DMS153 (cell line): Measurements from ENCODE around the gene CYFIP1.

Source experiments
- DNase-seq: peaks from one replicate; lab custom pipeline; 2025; lab: John Stamatoyannopoulos, UW

CYFIP1 gene

DNA sequence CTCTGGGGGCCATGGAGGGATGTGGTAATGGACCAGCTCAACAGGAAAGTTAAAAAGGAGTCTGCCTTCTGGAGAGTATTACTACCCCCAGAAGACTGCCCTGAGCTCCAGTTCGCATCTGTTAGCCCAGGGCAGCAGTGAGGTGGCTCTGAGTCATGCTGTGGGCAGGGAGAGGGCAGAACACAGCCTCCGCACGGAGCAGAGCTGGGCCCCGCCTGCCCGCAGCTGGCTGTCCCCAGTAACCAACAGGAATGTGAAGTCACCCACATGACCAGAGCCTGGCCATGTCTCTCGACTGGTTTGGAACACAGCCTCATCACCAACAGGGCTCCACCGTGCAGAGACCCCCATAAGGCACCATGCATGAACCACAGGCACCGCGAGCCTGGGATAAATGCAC, 62.1 kb downstream of the CYFIP1 start:
- DNase-seq = no peak

DNA sequence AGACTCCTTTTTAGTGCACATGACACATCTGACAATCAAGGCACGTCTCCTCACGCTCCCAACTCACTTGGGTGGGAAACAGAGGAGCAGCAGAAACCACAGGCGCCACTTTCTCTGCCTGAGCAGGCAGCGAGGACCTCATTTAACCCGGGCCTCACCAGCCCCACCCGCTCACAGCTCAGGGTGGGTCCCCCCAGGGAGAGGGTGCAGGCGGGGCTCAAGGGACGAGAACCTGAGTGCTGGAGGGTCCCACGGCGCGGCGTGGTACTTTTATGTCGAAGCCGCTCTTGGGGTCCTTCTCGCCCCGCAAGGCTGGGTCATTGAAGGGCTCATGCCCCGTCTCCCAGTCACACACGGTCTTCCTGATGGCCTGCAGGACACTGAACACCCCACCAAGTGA, 62.6 kb downstream of the CYFIP1 start:
- no peak for DNase-seq

DNA sequence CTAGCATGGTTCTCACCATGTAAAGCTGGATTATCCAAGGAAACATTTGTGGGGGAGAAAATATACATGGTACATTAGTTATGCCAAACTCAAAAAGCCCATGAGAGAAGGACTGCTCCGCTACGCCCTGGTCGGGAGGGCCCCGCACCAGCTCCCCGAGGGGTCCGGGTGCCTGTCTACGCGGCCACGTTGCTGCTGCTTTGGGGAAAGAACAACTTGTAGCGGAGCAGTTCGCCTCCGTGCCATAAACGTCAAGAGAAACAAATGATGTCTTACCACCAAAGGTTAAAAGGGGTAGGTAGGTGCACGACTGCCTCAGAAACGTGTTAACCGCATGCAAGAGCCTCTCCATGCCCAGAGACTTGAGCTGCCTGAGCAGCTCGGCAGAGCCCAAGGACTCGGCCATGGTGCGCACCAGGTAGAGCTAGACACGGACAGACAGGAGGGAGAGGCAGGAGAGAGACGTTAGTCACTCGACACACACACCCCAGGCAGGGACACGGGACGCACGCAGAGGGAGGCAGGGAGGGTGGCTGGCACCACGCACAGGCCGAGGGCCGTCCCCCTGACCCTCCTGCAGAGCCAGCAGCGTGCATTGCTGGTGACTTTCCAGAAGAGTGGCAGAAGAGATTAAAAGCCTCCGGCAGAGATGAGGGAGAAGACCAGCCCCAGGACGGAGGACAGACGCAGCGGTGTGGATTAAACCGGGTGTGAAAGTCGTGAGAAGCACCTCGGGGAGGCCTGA, 63.4 kb downstream of the CYFIP1 start:
- no peak for DNase-seq

DNA sequence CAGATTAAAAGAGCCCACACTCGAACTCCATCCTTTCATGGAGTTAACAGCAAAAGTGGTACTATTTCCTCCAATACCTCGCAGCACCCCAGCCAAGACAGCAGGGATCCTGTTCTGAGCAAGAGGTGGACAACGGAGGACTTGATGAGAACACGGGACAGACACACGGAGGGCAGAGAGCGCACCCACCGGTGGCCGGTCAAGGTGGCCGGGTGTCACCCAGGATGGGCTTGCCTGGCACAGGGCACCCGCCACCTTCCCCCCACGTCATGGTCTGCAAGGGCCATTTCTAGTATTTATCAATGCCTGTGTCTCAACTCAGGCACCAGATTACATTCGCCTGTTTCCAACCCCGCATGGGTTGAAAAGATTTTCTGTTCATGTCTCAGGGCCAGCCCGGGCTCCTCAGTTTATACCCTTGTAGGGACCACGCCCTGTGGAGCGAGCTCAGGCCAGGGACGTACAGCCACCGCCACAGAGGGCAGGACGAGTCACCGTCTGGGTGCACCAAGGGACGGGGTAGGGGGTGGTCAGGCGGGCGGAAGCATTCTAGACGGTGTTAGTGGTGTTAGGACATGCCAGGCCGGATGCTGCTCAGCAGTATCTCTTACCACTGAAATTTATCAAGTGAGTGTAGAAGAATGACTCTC, 64.2 kb downstream of the CYFIP1 start:
- no peak for DNase-seq

DNA sequence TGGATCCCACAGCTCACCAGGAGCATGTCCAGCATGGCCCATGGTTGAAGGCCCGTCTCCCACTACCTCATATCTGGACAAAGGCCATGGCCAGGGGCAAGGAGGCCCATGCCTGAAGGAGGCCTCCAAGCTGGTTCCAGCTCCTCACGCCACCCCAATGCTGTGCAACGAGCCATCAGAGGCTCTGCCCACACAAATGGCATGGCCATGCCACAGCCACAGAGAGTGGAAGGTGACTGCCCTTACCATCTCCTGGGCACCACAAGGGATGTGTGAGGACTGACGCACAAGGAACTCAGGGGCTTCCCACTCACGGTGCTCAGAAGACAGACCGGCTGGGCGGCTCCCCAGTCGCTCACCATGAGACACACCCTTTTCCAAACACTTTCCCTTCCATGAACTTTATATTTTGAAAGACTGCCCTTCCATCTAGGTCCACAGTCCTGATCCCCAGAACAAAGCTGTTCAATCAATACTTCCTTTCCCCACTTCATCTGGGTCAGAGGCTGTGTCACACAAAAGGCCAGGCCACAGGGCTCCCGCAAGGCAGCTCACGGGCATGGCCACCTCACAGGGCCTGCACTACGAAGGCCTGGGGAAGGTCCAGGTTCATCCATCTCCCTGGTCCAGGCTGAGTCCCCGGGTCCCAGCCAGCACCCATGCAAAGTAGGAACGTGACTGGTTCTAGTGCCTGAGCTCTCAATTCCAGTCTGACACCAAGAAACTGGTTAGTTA, 66.4 kb downstream of the CYFIP1 start:
- DNase-seq = no peak

DNA sequence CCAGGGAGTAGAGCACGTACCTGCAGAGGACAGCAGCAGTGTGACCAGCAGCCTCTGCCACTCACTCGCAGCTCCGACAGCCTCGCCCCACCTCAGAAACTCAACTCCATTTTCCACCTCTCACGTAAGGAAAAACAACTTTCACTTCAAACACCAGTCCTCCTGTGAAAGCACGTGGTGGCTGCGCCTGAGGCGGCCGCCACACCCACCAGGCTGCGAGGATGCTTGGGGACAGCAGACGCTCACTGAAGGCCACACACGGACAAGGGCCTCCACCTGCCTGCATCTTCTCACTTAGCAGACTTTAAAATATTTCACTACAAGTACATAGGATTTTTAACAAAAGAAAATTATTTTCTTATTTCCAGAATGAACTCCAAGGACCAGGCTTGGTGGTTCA, 67.9 kb downstream of the CYFIP1 start:
- no peak for DNase-seq

DNA sequence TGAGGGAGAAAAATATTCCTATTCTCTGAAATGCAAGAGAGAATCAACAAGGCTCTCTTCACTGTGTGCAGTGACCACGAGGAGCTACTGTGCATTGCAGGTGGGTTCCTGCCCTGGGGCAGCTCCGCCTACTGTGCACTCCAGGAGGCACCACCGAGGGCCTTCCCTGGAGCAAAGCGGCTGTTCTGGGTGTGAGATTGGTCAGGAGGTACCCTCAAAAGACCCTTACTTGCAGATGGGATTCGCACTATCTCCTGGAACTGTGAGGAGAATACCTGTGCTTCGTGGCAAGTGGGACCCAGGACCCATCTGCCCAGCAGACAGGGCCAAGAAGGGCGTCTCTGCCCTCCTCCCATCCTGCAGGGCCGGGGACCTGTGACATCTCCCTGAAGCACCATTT, 68.9 kb downstream of the CYFIP1 start:
- no peak for DNase-seq

DNA sequence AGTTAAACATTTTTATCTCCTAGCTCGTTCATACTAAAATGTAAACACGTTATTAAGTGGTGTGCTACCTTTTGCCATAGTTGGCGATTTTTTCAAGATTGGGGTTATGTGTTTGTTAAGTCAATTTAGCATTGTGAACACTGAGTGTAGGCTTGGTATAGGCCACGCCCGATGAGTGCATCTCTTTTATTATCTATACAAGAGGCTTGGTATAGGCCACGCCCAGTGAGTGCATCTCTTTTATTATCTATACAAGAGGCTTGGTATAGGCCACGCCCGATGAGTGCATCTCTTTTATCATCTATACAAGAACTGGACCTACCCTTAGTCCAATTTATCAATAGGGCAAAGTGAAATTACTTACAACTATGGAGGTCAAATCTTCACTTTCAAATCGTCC, 71.3 kb downstream of the CYFIP1 start:
- no peak for DNase-seq

DNA sequence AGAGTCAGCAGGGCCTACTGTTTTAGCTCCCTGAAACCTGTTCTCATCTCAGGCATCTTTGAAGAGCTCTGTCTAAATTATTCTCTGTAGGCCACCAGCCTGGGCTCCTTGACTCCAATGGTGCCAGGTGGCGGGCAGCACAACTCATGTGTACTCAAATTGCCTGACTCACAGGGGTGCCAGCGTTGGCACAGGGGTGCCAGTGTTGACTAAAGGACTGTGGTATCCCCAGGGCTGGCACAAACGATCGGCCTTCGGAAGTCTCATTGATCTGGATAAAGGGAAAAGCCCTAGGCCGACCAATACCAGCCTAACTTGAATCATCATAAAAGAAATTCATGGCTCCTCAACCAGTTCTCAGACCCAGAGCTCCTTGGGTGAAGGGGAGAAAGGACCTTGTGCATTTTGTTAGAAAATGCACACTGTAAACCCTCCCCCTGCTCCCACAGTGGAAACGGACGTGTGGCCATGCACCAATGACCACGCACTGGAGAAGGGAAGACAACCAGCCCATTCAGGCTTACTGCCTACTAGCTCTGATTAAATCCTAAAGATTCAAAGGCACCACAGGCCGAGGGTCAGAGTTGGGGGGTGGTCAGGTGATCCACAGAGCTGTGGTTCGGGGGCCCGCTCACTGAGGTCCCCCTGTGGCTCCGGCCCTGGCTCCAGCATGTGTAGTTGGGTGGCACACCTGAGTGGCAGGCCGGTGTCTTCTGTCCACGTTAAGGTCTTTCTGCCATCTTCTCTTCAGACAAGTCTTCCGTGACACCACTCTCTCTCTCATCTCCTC, 72.8 kb downstream of the CYFIP1 start:
- no peak for DNase-seq

DNA sequence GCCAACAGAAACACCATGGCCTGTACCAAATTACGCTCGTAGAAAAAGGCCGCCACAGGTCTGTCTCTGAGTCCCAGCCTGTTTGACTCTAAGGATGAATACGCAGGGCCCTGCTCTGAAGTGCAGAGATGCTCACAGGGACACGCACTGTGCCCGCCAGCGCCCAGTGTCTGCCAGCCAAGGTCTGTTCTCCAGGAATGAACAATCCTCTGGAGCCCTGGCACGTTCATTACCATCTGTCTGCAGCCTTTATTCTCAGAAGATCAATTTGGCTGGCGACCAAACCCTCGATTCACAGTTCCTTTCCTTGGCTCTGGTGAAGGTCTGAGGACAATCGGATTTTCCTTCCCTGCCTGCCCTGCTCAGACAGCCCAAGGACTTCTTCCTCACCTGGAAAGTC, 75.4 kb downstream of the CYFIP1 start:
- peak; percentile 1 for DNase-seq

DNA sequence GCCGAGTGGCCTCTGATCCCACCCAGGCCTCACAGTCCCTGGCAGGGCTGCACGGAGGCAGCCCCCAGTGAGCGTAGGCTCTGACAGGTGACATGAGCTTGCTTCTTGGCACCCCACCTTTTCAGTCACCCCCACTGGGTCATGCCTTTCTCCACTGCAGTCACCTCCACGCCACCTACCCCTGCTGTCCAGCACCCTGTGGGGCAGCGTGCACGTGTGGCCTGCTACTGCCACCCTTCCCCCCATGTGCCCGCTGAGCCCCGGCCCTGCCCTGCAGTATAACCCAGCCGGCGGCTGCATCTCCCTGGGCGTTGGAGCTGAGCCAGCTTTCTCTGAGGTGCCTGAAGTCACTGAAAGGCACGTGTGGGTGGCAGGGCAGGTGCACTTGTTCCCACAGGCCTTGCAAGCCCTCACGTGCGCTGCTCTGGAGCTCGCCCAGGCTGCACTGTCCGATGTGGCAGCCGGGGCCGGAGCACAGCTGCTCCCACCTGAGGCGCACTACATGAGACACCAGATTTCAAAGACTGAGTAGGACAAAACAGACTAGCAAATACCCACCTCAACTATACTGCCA, 76.1 kb downstream of the CYFIP1 start:
- peak; percentile 55 for DNase-seq

DNA sequence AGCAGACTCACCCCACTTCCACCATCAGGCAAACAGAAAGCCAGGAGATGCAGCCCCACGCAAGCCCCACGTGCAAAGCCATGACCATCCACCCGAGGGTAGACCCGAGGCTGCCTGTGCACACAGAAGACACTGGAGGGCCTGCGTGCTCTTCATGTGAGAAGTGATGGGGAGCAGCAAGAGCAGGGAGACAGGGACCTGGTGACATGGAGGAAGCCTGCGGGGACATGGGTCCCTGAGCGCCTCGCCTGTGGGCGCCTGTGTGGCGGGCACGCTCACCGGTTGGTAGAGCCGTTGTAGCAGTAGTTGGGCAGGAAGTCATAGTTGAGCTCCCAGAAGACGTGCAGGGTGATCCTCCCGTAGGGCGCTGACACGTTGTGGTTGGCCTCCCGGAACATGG, 76.7 kb downstream of the CYFIP1 start:
- no peak for DNase-seq

DNA sequence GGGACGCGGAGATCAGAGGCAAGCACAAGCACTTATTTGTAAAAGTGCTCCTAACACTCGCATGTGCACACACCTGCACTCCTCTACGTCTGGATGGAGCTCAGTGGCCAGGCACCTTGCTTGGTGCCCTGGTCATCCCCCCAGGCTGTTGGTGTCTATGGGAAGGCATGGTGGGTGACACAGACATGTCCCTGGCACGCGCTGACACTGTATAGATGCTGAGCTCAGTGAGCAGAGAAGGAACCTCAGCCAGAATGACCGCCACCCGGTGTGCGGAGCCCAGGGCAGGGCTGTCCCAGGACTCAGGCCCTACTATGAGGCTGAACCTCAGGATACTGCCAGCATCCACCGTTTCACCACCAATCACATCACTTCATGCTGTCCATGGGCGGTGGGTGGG, 77.2 kb downstream of the CYFIP1 start:
- no peak for DNase-seq

DNA sequence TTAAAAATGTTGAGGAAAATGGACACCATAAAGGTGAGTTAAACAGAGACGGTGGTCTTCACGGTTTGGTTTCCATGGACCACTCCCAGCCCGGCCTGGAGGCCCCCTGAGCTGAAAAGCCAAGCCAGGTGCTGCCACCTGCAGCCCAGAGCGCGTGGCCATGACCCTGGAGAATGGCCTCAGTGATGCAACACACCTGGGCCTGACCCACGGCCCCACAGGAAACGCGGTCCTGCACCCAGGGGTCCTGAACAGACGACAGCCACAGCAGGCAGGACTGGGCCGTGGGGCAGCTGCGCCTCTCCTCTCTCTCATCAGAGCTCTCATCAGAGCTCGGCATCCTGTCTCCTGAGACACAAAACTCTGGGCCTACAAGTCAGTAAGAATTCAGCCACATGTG, 77.6 kb downstream of the CYFIP1 start:
- no peak for DNase-seq

DNA sequence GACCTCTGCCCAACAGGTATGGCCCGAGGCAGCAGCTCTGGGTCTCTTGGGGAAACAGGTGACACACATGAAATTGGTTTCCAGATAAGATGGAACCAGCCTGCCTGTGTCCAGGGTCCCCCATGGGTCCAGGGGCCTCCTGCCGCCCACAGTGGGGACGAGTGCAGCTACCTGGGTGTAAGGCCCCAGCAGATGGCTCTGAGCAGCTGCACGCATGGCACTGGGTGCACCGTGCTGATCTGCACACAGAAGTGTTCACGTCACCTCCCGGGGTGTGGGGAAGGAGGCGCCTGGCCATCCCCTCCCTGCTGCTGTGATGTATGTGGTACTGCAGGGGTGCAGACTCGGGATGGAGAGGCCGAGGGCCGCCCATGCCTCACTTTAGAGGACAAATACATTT, 78.1 kb downstream of the CYFIP1 start:
- DNase-seq = no peak

DNA sequence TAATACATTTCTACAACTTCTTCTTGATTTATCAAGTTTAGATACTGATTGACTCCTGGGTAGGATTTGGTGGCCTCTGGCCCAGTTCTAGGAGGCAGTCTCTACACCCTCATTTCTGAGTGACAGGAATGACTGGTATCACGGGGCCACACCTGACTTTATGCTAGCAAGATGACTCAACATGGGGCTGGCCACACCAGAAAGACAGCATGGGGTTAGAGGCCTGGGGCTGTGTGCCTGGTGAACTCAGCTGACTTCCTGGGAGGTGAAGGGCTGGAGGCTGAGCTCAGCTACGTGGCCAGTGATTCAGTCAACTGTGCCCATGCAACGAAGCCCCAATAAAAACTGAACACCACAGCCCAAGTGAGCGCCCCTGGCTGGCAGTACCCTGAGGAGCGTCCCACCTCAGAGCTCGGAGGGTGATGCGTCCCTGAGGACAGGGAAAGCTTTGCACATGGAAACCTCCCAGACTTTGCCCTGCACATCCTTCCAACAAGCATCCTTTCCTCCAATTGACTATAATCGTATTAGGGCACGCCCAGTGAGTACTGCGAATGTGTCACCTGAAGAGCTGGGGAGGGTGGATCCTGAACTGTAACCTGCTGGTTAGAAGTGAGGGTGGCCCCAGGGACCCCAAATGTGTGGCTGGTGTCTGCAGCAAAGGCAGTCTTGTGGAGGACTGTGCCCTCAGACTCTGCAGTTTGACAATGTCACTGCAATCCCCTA, 84.5 kb downstream of the CYFIP1 start:
- no peak for DNase-seq

DNA sequence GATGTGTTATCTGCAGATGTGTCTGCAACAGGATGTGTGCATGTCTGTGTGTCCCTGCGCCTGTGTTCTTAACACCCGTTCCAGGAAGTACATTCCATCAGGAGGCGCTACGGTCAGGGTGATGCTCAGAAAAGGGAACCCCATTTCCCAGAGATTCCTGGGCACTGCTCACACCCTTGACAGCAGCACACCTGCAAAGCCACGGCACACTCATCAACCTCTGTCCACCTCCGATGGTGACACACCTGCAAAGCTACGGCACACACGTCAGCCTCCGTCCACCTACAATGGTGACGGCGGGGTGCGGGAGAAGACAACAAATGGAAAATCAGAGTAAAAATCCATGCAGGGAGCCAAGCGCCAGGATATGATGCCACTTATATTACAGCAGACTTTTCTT, 86.3 kb downstream of the CYFIP1 start:
- no peak for DNase-seq

DNA sequence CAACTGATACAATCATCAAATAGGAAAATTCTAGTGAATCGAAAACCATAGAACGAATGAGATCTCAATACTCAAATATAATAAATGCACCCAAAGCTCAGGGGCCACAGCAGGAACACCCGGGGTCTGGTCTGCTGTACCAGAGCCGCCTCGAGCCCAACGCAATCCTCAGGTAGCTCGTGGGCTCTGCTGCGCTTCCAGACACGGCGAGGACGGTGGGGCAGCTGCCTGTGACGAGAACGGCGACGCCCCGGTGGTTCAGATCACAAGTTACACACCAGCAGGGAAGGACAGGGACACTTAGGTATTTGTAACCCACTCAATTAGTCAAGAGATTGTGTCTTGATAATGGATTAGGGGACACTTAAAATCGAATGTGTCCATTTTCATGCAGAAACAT, 87.1 kb downstream of the CYFIP1 start:
- no peak for DNase-seq

DNA sequence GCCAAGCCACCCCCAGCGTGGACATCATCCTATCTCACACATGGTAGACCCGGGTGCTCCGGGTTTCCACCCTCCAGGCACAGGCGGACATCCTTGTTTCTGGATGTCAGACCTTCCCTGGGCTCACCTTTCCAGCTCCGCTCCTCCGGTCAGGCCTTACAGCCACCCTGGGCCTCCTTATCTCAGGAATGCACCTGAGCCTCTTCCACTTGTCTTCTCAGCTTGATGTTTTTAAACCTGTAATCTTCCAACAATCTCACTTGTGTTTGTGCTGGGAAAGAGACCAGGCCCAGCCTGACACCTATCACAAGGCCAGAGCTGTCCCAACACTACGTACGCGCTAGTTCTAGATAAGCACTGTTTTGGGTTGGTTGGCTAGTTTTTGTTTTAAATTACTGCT, 87.8 kb downstream of the CYFIP1 start:
- no peak for DNase-seq

DNA sequence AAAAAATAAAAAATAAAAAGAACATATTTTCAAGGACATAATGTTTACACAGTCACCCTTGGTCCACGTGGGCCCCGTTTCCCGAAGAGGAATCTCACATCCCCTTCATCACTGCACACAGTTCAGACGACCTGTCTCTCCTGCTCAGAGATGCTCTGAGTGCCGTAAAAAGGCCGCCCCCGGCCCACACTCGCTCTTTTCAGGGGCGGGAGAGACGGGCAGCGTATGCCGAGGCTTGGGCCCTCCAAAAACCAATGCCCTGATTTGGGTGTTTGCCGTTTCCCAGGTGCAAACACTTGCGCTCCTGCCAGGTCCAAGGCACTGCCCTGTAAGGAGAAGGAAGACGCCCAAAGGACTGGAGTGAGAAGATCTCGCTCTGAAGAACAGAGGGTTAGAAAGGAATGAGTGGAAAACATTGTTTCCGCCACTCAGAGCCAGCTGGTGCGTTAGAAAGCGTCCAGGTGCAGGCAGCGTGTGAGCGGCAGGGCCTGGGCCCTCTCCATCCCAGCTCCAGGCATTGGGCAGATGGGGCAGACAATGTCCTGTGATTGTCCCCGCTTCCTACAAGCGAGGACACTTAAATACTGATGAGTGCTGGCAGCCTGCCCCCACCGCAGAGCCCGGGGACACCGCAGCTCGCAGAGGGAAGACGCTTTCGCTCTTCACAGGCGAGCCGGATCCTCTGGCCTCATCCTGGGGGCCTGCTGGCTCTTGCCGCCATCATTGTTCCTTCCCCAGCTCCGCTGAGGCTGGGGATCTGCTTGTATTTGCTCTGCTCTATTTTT, 88.5 kb downstream of the CYFIP1 start:
- no peak for DNase-seq

DNA sequence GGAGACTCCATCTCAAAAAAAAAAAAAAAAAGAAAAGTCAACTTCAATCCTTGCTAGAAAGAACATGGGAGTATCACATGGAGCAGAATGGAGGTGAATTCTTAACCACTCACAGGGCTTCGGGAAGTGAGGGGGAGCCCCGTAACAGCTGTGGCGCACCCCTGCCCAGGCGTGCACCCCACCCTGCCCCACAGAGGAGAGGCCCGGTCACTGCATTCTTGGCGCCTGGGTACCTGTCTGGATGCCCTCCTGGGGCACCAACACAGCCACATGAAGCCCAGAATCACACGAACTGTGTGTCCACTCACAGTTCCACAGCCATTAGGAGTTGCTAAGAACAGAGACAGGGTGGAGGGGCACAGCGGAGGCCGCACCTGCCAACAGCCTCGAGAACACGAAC, 89.9 kb downstream of the CYFIP1 start:
- no peak for DNase-seq
